HG03457 (cell line): ENCODE measurements around the gene RNF8.
"Not testable (repeated sequence)": the region's sequence is repeated elsewhere in the genome, so short reads cannot be mapped to it uniquely, and the experiment has no call there.

Experiments used
- ATAC-seq: cut with Tn5 transposase; IDR thresholded peaks from one replicate; pipeline ENCODE4 v1.9.1; 2021; ENCODE audit warnings: moderate number of reproducible peaks; ENCODE audit not compliant: unreplicated experiment

Gene RNF8

GRCh38 chr6:37396571-37397180, 42.9 kb downstream of the RNF8 start:
- no peak for ATAC-seq

GRCh38 chr6:37399131-37399530, 45.3 kb downstream of the RNF8 start:
- ATAC-seq: no peak

GRCh38 chr6:37399795-37400490, 46.2 kb downstream of the RNF8 start:
- no peak for ATAC-seq

GRCh38 chr6:37401658-37402057, 47.9 kb downstream of the RNF8 start:
- ATAC-seq: not testable (repeated sequence)

GRCh38 chr6:37406726-37407341, 53.1 kb downstream of the RNF8 start:
- no peak for ATAC-seq

- no peak for ATAC-seq
These were observed 54.2 kb downstream of the RNF8 start for GRCh38 chr6:37407948-37408347.

- no peak for ATAC-seq
These were observed 55.7 kb downstream of the RNF8 start for GRCh38 chr6:37409501-37409900.

- ATAC-seq: no peak
These were observed 63.6 kb downstream of the RNF8 start for GRCh38 chr6:37417393-37417792.

- no peak for ATAC-seq
These were observed 64.9 kb downstream of the RNF8 start for GRCh38 chr6:37418722-37419121.

GRCh38 chr6:37426058-37426944, 72.5 kb downstream of the RNF8 start:
- ATAC-seq: no peak

GRCh38 chr6:37426945-37427510, 73.2 kb downstream of the RNF8 start:
- ATAC-seq: no peak

- no peak for ATAC-seq
These were observed 75.6 kb downstream of the RNF8 start for GRCh38 chr6:37429352-37429750.

GRCh38 chr6:37432590-37432915, 78.8 kb downstream of the RNF8 start:
- peak; percentile 1 for ATAC-seq

GRCh38 chr6:37432916-37433656, 79.3 kb downstream of the RNF8 start, which contains the start of gene CMTR1:
CMTR1 (plus strand) TSS chr6:37433221; CDS start chr6:37435630, 2,409 bp downstream.
- peak; percentile 66 for ATAC-seq

- peak; percentile 23 for ATAC-seq
These were observed 80.0 kb downstream of the RNF8 start for GRCh38 chr6:37433657-37434271.

- ATAC-seq: no peak
These were observed 81.6 kb downstream of the RNF8 start for GRCh38 chr6:37435373-37435772.

- no peak for ATAC-seq
These were observed 82.0 kb downstream of the RNF8 start for GRCh38 chr6:37435816-37436215.

GRCh38 chr6:37438930-37439329, 85.1 kb downstream of the RNF8 start:
- no peak for ATAC-seq

GRCh38 chr6:37441651-37442050, 87.9 kb downstream of the RNF8 start:
- ATAC-seq: no peak
